GM10847 (cell line): Measurements from ENCODE around the gene MUC4.

Source experiments
- POLR2A ChIP-seq: IDR thresholded peaks from 2 replicates; pipeline ENCODE4 v1.6.1; 2011; ENCODE audit not compliant: insufficient read length; ENCODE audit errors: extremely low read depth

Gene MUC4

DNA sequence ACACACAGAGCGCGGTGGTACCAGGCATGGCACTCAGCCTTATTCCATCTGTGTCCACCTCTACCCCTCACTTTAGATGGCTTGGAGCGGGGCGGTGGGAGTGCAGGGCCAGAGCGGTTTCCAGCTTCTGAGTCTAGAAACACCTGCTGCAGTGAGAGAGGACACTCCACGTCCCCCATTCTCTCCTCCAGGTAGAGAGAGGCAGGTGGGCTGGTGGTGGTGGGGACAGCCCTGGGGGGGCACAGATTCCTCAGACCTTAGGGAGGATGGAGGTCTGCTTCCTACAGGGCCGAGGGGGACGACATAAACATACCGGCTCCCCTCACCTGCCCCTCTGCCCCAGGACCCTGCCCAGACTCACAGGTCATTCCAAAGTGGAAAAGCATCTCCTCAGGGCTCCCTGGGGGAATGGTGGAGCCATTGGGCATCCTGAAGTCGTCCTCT lies 50.6 kb downstream of the MUC4 start:
- TF ChIP-seq POLR2A: no peak

DNA sequence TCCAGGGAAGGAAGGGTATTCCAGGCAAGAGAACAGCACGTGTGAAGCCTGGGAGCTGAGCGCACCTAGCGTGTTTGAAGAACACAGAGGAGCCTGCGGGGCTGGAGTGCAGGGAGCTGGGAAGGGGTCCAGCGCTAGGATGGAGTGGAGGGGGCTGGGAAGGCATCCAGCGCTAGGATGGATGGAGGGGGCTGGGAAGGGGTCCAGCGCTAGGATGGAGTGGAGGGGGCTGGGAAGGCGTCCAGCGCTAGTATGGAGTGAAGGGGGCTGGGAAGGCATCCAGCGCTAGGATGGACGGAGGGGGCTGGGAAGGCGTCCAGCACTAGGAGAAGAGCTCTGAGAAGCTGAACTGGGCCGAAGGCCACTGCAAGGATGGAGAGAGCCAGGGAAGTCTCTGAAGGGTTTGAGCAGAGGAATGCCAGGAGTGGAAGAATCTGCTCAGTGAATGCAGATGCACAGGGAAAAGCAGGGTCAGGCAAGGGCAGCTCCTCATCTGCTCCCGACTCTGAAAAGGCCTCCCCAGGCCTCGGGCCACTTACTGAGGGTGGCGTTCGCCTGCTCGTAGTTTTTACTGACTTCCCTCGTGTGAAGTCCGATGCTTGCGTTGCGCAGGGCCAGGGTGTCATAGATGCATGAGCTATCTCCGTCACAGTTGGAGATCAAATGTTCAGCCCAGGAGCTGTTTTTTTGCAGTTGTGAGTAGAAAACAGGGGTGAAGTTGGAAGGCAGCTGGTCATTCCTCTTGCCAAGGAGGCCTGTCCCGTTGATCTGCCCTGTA lies 51.2 kb downstream of the MUC4 start:
- TF ChIP-seq POLR2A: no peak

DNA sequence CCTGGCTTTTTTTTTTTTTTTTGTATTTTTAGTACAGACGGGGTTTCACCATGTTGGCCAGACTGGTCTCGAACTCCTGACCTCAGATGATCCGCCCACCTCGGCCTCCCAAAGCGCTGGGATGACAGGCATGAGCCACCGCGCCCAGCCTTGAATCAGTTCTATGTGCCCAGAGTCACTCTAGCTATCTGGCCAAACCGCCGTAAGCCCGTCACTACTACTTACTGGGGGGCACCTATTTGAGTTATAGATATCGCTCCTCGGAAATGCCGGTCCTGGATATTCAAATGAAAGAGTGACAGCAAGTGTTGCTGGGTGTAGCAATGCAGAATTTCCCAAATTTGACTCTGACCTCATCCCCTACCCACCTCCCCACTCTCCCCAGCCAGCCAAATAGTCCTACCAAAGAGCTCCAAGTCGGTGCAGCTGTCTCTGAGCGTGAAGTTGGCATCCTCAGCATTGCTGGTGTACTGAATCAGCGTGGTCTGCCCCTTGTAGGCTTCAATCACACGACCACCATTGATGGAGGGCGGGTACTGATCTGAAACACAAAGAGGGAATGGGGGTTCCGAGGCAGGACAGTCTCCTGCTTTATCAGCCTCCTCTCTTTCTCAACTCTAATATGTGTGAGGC lies 52.9 kb downstream of the MUC4 start:
- no peak for TF ChIP-seq POLR2A

DNA sequence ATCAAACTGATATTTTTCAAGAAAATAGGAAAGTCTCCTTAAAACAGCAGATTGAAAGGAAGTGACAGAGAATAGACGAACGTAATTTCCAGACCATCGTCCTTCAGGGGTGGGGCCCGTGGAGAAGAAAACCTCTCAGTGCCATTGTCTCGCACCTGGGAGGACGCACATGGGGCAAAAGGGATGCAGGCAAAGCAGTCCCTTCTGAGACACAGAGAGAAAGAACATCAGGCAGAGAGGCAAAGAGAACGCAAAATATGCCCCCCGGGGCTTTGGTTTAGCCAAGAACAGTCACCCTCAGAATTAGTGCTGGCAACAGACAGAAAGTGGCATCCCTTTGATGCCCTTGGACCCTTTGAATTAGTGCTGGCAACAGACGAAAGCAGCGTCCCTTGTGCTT lies 53.9 kb downstream of the MUC4 start:
- TF ChIP-seq POLR2A: no peak

DNA sequence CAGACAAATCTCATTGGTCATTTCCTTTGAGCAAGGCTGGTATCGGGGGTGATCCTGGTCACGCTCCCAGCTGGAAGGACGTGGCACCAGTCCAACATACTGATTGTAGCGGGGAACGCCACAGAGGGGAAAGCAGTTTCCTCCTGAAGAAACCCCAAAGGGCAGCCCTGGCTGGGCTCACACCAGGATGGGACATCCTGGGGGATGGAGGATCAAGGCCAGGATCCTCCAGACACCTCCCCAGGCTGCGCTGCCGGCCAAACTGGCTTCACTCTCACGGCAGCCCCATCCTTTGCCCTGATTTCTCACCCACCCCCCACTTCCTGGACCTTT lies 54.3 kb downstream of the MUC4 start:
- TF ChIP-seq POLR2A: no peak

DNA sequence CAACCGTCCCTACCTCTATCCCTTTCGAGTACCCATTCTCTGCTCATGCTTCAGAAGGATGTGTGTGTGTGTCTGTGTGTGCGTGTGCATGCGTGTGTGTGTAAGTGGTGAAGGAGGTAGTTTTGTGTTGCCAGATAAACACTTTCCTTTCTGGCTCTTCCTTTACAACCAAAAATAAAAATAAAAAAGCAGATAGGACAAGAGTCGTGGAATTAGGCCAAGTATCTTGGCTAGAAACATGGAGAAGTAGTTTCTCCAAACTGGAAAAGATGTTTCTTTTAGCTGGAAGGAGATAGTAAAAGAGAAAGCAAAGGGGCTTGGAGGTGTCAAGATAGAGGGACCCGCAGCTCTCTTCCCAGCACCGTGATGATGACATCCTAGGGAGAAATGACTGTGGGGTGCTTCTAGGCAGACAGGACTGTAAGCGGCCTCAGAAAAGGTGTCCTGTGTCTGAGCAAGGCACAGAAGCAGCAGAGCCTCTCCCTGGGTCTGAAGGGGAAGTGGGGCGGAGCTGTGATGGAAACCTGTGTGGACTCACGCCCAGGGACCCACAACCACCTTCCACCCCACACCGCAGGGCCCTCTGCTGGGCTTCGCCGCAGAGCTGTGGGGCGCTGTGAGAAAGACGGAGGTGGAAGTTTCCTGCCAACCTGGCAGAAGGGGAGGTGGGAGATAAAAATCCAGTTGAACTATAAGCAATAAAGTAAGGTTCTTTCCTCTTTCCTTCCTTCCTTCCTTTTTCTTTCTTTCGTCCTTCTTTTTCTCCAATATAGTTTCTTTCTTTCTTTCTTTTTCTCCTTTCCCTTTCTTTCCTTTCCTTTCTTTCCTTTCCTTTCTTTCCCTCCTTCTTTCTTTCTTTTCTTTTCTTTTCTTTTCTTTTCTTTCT lies 55.7 kb downstream of the MUC4 start:
- TF ChIP-seq POLR2A: no peak

DNA sequence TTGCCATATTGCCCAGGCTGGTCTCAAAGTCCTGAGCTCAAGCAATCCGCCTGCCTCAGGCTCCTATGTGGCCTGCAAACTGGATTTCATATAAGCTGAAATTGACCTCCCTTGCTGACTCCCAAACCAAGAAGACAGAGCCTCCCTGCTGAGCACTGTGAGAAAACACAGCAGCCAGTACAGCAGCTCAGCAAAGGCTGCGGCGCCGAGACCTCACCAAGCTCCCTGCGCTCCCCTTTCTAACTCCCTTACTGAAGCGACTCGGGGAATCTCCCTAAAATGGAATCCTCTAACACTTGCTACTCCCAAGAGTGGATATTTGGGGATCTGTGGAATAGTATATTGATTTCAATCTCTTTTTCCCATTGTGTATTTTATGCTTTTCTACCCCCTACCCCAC lies 56.3 kb downstream of the MUC4 start:
- TF ChIP-seq POLR2A: no peak

DNA sequence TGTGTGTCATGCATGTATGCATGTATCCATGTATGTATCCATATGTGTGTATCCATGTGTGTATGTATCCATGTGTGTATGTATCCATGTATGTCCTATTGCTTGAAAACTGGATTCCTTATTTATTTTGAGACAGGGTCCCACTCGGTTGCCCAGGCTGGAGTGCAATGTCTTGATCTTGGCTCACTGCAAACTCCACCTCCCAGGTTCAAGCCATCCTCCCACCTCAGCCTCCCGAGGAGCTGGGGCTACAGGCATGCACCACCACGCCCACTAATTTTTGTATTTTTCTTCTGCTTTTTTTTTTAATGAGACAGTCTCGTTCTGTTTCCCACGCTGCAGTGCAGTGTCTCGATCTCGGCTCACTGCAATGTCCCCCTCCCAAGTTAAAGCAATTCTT lies 56.8 kb downstream of the MUC4 start:
- TF ChIP-seq POLR2A: no peak

DNA sequence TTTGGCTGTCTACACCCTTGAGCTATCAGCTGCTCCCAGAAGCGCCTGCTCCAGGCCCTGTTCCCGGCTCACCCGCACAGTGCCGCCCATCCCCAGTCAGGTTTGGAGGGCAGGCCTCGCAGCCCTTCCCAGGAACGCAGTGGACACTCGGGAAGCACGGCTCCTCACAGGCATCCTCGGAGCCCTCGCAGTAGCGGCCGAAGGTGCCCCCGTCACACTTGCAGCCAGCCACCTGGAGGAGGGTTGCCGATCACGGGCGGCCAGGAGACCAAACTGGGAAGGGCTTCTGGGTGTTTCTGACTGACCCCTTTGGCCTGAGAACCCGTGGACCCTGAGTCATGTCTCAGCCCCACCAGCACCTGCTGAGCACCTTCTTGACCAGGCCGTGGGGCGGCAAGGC lies 57.6 kb downstream of the MUC4 start:
- no peak for TF ChIP-seq POLR2A

DNA sequence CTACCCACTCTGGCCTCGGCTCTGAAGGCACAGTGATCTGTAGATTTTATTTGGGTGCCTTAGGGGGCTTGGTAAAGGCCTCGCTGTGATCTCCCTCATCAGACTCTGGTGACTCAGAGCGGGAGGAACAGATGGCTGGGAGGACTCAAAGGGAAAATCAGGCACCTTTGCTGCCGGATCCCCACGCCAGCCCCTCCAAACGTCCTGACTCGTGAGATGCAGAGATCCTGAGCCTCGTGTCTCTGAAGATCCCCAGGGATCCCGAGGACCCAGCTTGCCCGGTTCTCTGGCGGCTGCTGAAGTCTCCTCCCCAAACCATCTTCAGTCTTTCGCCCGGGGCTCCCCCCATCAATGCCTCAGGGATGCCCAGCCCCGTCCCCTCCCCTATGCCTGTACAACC lies 58.1 kb downstream of the MUC4 start:
- no peak for TF ChIP-seq POLR2A

DNA sequence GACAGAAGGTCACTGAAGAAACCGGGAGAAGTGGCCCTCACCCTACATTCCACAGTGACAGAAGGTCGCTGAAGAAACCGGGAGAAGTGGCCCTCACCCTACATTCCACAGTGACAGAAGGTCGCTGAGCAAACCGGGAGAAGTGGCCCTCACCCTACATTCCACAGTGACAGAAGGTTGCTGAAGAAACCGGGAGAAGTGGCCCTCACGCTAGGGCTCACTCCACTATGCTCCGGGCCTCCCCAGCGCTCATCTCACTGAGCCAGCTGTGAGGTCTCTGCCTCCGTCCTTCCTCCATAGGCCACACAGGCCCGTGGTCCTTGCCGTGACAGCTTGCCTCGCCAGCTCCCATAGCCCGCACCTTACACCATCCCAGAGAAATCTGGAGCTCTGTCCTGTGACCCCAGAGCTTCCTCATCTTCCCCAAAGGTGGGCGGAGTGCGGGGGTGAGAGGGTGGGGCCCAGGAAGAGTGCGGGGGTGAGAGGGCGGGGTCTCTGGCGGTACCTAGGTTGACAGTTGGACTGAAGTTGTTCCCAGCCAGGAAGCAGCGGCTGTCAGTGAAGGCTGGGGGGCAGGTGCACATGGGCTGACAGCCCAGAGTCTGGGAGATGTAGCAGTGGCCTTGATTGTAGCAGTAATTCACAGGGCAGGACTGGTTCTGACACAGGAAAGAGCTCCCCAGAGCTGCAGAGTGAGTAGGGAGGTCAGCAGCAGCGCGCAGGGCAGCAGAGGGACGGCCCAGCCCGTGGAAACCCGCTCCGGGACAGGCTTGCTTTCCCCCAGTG lies 59.0 kb downstream of the MUC4 start:
- no peak for TF ChIP-seq POLR2A

DNA sequence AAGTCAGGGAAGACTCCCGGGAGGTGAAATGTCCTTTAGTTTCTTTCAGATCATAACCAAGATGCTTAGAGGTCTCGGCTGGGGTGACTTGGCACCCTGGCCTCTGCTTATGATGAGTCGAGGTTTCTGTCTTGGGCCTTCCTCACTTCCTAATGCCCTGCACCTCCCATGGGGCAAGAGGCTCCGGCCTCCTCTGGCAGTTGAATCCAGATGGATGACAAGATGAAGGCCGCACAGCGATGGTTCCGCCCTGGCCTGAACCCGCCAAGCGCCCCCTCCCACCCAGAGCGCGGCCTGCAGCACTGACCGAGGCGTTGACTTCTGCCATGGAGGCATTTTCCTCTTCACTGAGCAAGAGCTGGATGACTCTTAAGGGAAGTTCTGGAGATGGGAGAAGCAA lies 59.7 kb downstream of the MUC4 start:
- TF ChIP-seq POLR2A: no peak

DNA sequence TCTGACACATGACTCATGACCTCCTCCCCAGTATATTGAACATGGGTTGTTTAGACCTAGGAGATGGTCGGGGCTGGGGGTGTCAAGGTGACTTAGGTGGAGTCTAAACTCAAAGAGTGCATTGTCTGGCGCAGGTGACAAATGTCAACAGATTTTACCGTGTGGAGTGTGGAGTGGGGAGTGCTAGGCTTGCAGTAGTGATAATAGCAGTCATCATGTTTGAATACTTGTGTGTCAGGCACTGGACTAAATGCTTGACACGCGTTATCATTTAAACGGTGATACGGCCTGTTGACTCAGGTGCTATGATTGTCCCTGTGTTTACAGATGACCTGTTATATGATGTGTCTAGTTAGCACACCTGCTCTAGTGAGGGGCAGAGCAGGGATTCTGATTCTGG lies 60.2 kb downstream of the MUC4 start:
- TF ChIP-seq POLR2A: no peak

DNA sequence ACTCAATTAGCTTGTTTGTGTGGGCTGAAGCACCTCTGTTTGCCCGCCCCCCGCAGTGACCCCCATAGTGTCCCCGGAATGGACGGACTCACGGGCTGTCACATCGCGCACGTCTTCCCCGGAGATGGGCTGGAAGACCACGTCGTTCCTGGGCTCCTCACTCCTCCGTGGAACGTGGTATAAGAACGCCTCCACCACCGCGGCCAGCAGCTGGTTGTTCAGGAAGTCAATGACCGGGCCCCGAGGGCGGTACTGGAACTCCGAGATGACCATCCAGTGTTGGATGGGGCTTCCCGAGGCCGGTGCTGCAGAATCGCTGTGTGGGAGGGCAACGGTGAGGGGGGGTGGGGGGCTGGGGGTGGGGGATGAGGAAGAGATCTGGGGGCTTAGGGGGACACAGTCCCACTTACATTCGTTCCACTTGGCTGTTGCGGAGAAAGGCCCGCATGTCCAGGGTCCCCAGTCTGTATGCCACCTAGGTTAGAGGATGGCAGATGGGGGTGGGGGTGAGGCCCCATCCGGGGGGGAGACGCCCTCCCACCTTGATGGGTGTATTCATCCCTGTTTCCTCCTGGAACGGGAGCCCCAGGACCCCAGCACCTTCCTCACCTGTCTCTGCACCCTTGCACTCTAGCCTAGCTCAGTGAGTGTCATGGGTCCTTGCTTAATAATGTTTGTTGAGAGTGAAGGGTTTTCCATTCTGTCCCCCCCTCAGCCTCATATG lies 60.8 kb downstream of the MUC4 start:
- no peak for TF ChIP-seq POLR2A

DNA sequence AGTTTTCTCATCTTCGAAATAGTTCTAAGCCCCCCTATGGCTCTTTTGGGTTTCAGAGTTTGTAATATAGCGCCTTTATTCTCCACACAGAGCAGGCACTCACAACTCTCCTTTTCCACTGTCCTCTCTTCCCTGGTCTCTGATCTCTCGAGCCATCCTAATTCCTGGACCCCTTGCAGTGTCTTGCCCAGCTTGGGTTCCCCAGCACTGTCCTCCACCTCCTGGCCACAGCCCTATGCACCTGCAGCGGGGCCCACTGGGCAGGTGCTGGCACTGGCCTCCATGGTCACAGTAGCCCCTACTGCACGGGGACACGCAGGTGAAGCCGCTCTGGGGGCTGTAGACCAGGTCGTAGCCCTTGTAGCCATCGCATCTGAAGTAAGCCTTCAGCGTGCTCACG lies 63.1 kb downstream of the MUC4 start:
- TF ChIP-seq POLR2A: no peak
